ENCODE results near the gene ZNFX1.

ZNFX1 gene

DNA sequence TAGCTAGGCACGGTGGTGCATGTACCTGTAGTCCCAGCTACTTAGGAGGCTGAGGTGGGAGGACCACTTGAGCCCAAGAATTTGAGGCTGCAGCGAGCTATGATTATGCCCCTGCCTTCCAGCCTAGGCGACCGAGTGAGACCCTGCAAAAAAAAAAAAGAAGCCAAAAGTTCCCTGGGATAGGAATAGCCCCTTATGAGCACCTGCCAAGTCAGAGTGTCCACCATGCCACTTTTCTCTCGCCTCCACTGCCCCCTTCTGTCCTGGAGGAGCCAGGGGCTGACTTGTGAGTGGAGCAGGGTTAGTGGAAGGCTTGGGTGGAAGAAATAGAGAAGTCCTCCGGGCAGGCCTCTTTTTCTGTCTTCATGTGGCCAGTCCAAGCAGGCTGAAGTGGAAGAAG, 70.8 kb downstream of the ZNFX1 start:
- H3K4me3 ChIP-seq (replicated peaks; ENCODE audit: insufficient read depth, low read length), result no peak overlapping the region

GRCh38 chr20:49203746-49204145, 74.1 kb downstream of the ZNFX1 start:
- TF ChIP-seq, protein P1, sequence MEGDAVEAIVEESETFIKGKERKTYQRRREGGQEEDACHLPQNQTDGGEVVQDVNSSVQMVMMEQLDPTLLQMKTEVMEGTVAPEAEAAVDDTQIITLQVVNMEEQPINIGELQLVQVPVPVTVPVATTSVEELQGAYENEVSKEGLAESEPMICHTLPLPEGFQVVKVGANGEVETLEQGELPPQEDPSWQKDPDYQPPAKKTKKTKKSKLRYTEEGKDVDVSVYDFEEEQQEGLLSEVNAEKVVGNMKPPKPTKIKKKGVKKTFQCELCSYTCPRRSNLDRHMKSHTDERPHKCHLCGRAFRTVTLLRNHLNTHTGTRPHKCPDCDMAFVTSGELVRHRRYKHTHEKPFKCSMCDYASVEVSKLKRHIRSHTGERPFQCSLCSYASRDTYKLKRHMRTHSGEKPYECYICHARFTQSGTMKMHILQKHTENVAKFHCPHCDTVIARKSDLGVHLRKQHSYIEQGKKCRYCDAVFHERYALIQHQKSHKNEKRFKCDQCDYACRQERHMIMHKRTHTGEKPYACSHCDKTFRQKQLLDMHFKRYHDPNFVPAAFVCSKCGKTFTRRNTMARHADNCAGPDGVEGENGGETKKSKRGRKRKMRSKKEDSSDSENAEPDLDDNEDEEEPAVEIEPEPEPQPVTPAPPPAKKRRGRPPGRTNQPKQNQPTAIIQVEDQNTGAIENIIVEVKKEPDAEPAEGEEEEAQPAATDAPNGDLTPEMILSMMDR (IDR thresholded peaks at IDR 0.05; ENCODE audit: insufficient read depth, low read length), result no peak
- no peak for TF ChIP-seq SPI1 (IDR thresholded peaks at IDR 0.05; ENCODE audit: borderline replicate concordance, low read depth)
- no peak for TF ChIP-seq GABPA (IDR thresholded peaks at IDR 0.05; ENCODE audit: low read depth)
- no peak for TF ChIP-seq POLR2AphosphoS5 (IDR thresholded peaks at IDR 0.05; ENCODE audit: low read depth)
- TF ChIP-seq REST (IDR thresholded peaks at IDR 0.05; ENCODE audit: insufficient replicate concordance, low read depth), result no peak
- no peak overlapping the region for H3K4me3 ChIP-seq (replicated peaks; ENCODE audit: insufficient read depth, low read length)
- no peak overlapping the region for H3K27ac ChIP-seq (replicated peaks)
- no peaks in the 10 kb centered on the region for H3K27me3 ChIP-seq (ENCODE audit: insufficient read depth, poor library complexity, severe bottlenecking)
- DNase-seq (ENCODE audit: low read depth in 1 of 2, low spot score in 1 of 2), result no peak

More for the DNA sequence above, 70.8 kb downstream of the ZNFX1 start:
- TF ChIP-seq SPI1 (IDR thresholded peaks at IDR 0.05; ENCODE audit: borderline replicate concordance, low read depth) (peak; percentile 33; the same call in 1 of the 2 replicates), POLR2AphosphoS5 (IDR thresholded peaks at IDR 0.05; ENCODE audit: low read depth) (no peak), GABPA (IDR thresholded peaks at IDR 0.05; ENCODE audit: low read depth) (no peak), REST (IDR thresholded peaks at IDR 0.05; ENCODE audit: insufficient replicate concordance, low read depth) (no peak)
- TF ChIP-seq, protein P1 (IDR thresholded peaks at IDR 0.05; ENCODE audit: insufficient read depth, low read length), result no peak
- no peak overlapping the region for H3K27ac ChIP-seq (replicated peaks)
- peak in 1 of 2 experiments; percentile 44 for DNase-seq (ENCODE audit: low read depth in 1 of 2, low spot score in 1 of 2)
- no peaks in the 10 kb centered on the region for H3K27me3 ChIP-seq (ENCODE audit: insufficient read depth, poor library complexity, severe bottlenecking)

DNA sequence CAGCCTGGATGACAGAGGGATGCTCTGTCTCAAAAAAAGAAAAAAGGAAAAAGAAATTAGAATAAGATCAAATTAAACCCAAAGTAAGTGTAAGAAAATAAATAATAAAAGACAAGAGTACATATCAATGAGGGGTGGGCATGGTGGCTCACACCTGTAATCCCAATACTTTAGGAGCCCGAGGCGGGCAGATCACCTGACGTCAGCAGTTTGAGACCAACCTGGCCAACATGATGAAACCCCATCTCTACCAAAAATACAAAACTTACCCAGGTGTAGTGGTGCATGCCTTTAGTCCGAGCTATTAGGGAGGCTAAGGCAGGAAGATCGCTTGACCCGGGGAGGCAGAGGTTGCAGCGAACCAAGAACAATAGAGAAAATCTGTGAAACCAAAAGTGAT, 74.8 kb downstream of the ZNFX1 start:
- TF ChIP-seq POLR2AphosphoS5 (IDR thresholded peaks at IDR 0.05; ENCODE audit: low read depth), result no peak
- TF ChIP-seq SPI1 (IDR thresholded peaks at IDR 0.05; ENCODE audit: borderline replicate concordance, low read depth), result no peak
- TF ChIP-seq GABPA (IDR thresholded peaks at IDR 0.05; ENCODE audit: low read depth), result no peak
- TF ChIP-seq REST (IDR thresholded peaks at IDR 0.05; ENCODE audit: insufficient replicate concordance, low read depth), result no peak
- TF ChIP-seq, protein P1 (IDR thresholded peaks at IDR 0.05; ENCODE audit: insufficient read depth, low read length), result no peak
- Histone ChIP-seq H3K27me3 (ENCODE audit: insufficient read depth, poor library complexity, severe bottlenecking) (no peaks in the 10 kb centered on the region), H3K27ac (replicated peaks) (no peak overlapping the region), H3K4me3 (replicated peaks; ENCODE audit: insufficient read depth, low read length) (no peak overlapping the region)
- DNase-seq (ENCODE audit: low read depth in 1 of 2, low spot score in 1 of 2), result no peak
